ENCODE data around the gene OR4N5.
"Not testable (repeated sequence)": the region's sequence is repeated elsewhere in the genome, so short reads cannot be mapped to it uniquely, and the experiment has no call there.

The OR4N5 gene, protein sequence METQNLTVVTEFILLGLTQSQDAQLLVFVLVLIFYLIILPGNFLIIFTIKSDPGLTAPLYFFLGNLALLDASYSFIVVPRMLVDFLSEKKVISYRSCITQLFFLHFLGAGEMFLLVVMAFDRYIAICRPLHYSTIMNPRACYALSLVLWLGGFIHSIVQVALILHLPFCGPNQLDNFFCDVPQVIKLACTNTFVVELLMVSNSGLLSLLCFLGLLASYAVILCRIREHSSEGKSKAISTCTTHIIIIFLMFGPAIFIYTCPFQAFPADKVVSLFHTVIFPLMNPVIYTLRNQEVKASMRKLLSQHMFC

DNA sequence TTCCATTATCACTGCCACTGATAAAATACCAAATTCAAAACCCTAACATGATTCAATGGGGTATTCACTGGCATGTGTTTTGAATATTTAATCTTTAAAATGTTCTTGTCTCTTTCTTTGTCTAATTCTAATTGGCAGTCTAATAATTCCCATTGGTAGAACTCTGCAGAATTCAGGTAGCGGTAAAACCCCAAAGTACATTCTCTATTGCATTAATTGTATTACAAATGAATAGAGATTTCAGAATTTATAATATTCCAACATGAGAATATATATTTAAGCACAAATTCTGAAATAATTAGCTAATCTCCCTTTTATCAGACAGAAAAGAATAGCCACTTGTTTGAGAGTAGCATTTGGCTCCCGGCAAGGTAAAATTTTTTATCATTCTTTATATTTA, at the start of gene OR4N5:
Gene OR4N5, plus strand, starts transcription at position 301 of the 400 bp plus-strand sequence. CDS start 4,916 bp downstream, outside the sequence.
- Histone ChIP-seq H3K4me2 (ENCODE audit: low read depth, low read length) (no peak within 1 kb of the TSS), H3K4me1 (ENCODE audit: low read length) (no peaks in the 10 kb centered on the region), H3K36me3 (replicated peaks; ENCODE audit: insufficient read depth, low read length) (no peaks in the 10 kb centered on the region), H3K27me3 (replicated peaks; ENCODE audit: insufficient read depth, low read length) (no peaks in the 10 kb centered on the region), H3K79me2 (ENCODE audit: low read length) (no peaks in the 10 kb centered on the region), H3K9me3 (replicated peaks; ENCODE audit: insufficient read depth, low read length) (no peaks in the 10 kb centered on the region), H3K27ac (ENCODE audit: low read length) (no peak within 1 kb of the TSS), H3K9ac (ENCODE audit: low read length) (no peak within 1 kb of the TSS), H3K9me2 (replicated peaks; ENCODE audit: insufficient read depth, low read length) (no peaks in the 10 kb centered on the region), H2AFZ (ENCODE audit: low read length) (no peak within 1 kb of the TSS), H3F3A (ENCODE audit: insufficient read depth, low read length) (no peaks in the 10 kb centered on the region), H3K4me3 (ENCODE audit: low read length) (no peak within 1 kb of the TSS), H4K20me1 (ENCODE audit: insufficient read depth, low read length) (no peaks in the 10 kb centered on the region)
- DNase-seq: no peak
- TF ChIP-seq, protein P1, sequence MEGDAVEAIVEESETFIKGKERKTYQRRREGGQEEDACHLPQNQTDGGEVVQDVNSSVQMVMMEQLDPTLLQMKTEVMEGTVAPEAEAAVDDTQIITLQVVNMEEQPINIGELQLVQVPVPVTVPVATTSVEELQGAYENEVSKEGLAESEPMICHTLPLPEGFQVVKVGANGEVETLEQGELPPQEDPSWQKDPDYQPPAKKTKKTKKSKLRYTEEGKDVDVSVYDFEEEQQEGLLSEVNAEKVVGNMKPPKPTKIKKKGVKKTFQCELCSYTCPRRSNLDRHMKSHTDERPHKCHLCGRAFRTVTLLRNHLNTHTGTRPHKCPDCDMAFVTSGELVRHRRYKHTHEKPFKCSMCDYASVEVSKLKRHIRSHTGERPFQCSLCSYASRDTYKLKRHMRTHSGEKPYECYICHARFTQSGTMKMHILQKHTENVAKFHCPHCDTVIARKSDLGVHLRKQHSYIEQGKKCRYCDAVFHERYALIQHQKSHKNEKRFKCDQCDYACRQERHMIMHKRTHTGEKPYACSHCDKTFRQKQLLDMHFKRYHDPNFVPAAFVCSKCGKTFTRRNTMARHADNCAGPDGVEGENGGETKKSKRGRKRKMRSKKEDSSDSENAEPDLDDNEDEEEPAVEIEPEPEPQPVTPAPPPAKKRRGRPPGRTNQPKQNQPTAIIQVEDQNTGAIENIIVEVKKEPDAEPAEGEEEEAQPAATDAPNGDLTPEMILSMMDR (IDR thresholded peaks at IDR 0.05; ENCODE audit: low read length): no peak
- TF ChIP-seq EZH2 (optimal IDR thresholded peaks at IDR 0.05; ENCODE audit: low read depth, low read length): no peak
- TF ChIP-seq EZH2phosphoT487 (IDR thresholded peaks at IDR 0.05; ENCODE audit: low read length): no peak

DNA sequence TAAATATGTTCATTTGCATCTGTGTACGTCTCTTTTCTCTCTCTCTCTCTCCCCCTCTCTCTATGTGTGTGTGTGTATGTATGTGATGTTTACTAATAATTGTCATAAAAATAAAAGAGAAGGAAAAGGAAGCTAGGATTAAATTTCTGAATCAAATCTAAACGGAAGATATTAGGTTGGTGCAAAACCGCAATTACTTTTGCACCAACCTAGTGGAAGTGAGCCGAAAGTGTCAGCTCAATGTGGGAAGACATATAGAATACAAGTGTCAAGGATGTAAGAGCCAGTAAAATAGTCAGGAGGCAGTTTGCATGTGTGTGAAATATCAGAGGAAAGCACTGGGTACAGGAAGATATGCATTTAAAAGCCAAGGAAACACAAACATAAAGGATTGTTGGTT, 46.6 kb upstream of the OR4N5 start:
- Histone ChIP-seq H2AFZ (ENCODE audit: low read length) (no peak overlapping the region), H3K27me3 (replicated peaks; ENCODE audit: insufficient read depth, low read length) (no peaks in the 10 kb centered on the region), H3K36me3 (replicated peaks; ENCODE audit: insufficient read depth, low read length) (no peaks in the 10 kb centered on the region), H3F3A (ENCODE audit: insufficient read depth, low read length) (no peaks in the 10 kb centered on the region), H4K20me1 (ENCODE audit: insufficient read depth, low read length) (no peaks in the 10 kb centered on the region), H3K79me2 (ENCODE audit: low read length) (no peaks in the 10 kb centered on the region), H3K9ac (ENCODE audit: low read length) (no peak overlapping the region), H3K4me2 (ENCODE audit: low read depth, low read length) (no peak overlapping the region), H3K9me3 (replicated peaks; ENCODE audit: insufficient read depth, low read length) (no peaks in the 10 kb centered on the region), H3K9me2 (replicated peaks; ENCODE audit: insufficient read depth, low read length) (no peaks in the 10 kb centered on the region), H3K4me3 (ENCODE audit: low read length) (no peak overlapping the region), H3K4me1 (ENCODE audit: low read length) (no peaks in the 10 kb centered on the region), H3K27ac (ENCODE audit: low read length) (no peak overlapping the region)
- DNase-seq: no peak
- TF ChIP-seq, protein P1 (IDR thresholded peaks at IDR 0.05; ENCODE audit: low read length): no peak
- TF ChIP-seq EZH2 (optimal IDR thresholded peaks at IDR 0.05; ENCODE audit: low read depth, low read length) (no peak), EZH2phosphoT487 (IDR thresholded peaks at IDR 0.05; ENCODE audit: low read length) (no peak)

DNA sequence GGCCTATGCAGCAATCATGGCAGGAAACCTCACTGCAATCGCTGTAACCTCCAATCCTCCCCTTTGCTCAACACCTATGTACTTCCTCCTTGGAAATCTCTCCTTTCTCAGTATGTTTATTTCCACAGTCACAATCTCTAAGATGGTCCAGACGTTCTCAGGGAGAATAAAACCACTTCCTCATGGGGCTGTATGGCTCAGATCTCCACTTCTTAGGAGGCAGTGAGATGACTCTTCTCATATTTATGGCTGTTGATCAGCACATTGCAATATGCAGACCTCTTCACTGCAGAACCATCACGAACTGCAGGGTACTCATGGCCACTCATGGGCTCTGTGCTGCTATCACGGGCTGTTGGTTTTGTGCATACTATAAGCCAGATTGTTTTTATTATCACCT, 45.2 kb upstream of the OR4N5 start:
- no peak for DNase-seq
- Histone ChIP-seq H3K4me1 (ENCODE audit: low read length) (no peaks in the 10 kb centered on the region), H3K4me3 (ENCODE audit: low read length) (no peak overlapping the region), H3K27ac (ENCODE audit: low read length) (no peak overlapping the region), H3K9me3 (replicated peaks; ENCODE audit: insufficient read depth, low read length) (no peaks in the 10 kb centered on the region), H3K9me2 (replicated peaks; ENCODE audit: insufficient read depth, low read length) (no peaks in the 10 kb centered on the region), H2AFZ (ENCODE audit: low read length) (no peak overlapping the region), H3K79me2 (ENCODE audit: low read length) (no peaks in the 10 kb centered on the region), H3F3A (ENCODE audit: insufficient read depth, low read length) (no peaks in the 10 kb centered on the region), H4K20me1 (ENCODE audit: insufficient read depth, low read length) (no peaks in the 10 kb centered on the region), H3K9ac (ENCODE audit: low read length) (no peak overlapping the region), H3K27me3 (replicated peaks; ENCODE audit: insufficient read depth, low read length) (no peaks in the 10 kb centered on the region), H3K4me2 (ENCODE audit: low read depth, low read length) (no peak overlapping the region), H3K36me3 (replicated peaks; ENCODE audit: insufficient read depth, low read length) (no peaks in the 10 kb centered on the region)
- TF ChIP-seq EZH2 (optimal IDR thresholded peaks at IDR 0.05; ENCODE audit: low read depth, low read length): no peak
- TF ChIP-seq, protein P1 (IDR thresholded peaks at IDR 0.05; ENCODE audit: low read length): no peak
- TF ChIP-seq EZH2phosphoT487 (IDR thresholded peaks at IDR 0.05; ENCODE audit: low read length): no peak

GRCh38 chr14:20098926-20099770, 39.5 kb upstream of the OR4N5 start:
- H3F3A ChIP-seq (ENCODE audit: insufficient read depth, low read length); H3K9me2 ChIP-seq (replicated peaks; ENCODE audit: insufficient read depth, low read length); H3K4me1 ChIP-seq (ENCODE audit: low read length); H3K9me3 ChIP-seq (replicated peaks; ENCODE audit: insufficient read depth, low read length); H3K27me3 ChIP-seq (replicated peaks; ENCODE audit: insufficient read depth, low read length); H3K36me3 ChIP-seq (replicated peaks; ENCODE audit: insufficient read depth, low read length); H3K79me2 ChIP-seq (ENCODE audit: low read length); H3K27ac ChIP-seq (ENCODE audit: low read length); H3K4me3 ChIP-seq (ENCODE audit: low read length); H4K20me1 ChIP-seq (ENCODE audit: insufficient read depth, low read length); H3K4me2 ChIP-seq (ENCODE audit: low read depth, low read length); H3K9ac ChIP-seq (ENCODE audit: low read length); DNase-seq; H2AFZ ChIP-seq (ENCODE audit: low read length): not testable (repeated sequence)
